GM12878 (cell line): Measurements from ENCODE around the gene TOX2. TPM values are rescaled to one million over a fixed set of nuclear protein-coding genes. Genes with fewer than 3 reads are reported as not detected.

Experiments
- ATAC-seq: fragments of 200-7000 bp; cut with Tn5 transposase; 3 replicates; pipeline ENCODE4 v1.9.1; 2020; ENCODE audit warnings: mild to moderate bottlenecking, moderate library complexity
- BruUV-seq: library from RNA; stranded (reverse); fragments of 400-500 nt; replicated peaks from 2 replicates; lab custom pipeline; 2021; lab: Mats Ljungman, UMichigan
- CTCF ChIA-PET: fragments of 300-600 bp; sonication (Branson Sonifier 250); formaldehyde crosslinking; extraction: SDS; loops from one replicate; lab custom pipeline; 2021; ENCODE audit warnings: inconsistent platforms; lab: Yijun Ruan, JAX
- POLR2A ChIA-PET: fragments of 350-600 bp; formaldehyde crosslinking; extraction: SDS; loops from one replicate; lab custom pipeline; 2021; ENCODE audit warnings: inconsistent platforms; lab: Charles Lee
- RAD21 ChIA-PET: fragments of 300-600 bp; sonication (Branson Sonifier 250); formaldehyde crosslinking; loops from one replicate; lab custom pipeline; 2023; ENCODE audit warnings: antibody characterized with exemption; ENCODE audit not compliant: unreplicated experiment; lab: Charles Lee
- SMC1A ChIA-PET: fragments of 300-600 bp; sonication (Branson Sonifier 250); formaldehyde crosslinking; loops from one replicate; lab custom pipeline; 2023; ENCODE audit not compliant: unreplicated experiment, uncharacterized antibody; lab: Charles Lee
- DNase-seq: peaks from one replicate; pipeline ENCODE4 v3.0.0-alpha.2; 2011; ENCODE audit warnings: low read depth, low spot score
- FAIRE-seq: peaks from 3 replicates; lab custom pipeline; 2011; peaks lifted over from hg19 to GRCh38; lab: Jason Lieb, UNC
- H2AFZ ChIP-seq: 2 replicates; pipeline ENCODE4 v1.6.0; 2011; ENCODE audit warnings: low read depth, low read length, control low read depth; ENCODE audit not compliant: control insufficient read depth
- H3K27ac ChIP-seq: 2 replicates; pipeline ENCODE4 v1.5.1; 2011; ENCODE audit warnings: control low read depth; ENCODE audit not compliant: control insufficient read depth, insufficient read depth
- H3K27me3 ChIP-seq, 2 experiments: replicated peaks in 1 of 2; 2 replicates each; pipeline versions ENCODE4 v1.6.0 to v1.6.1; 2011; ENCODE audit warnings: low read length in 1 of 2; ENCODE audit not compliant: control insufficient read depth in 2 of 2, insufficient read depth in 2 of 2
- H3K36me3 ChIP-seq, 2 experiments: 2 replicates each; pipeline ENCODE4 v1.5.1; 2011; ENCODE audit warnings: low read length in 1 of 2; ENCODE audit not compliant: control insufficient read depth in 2 of 2, insufficient read depth in 2 of 2
- H3K4me1 ChIP-seq: 2 replicates; pipeline ENCODE4 v1.6.1; 2011; ENCODE audit warnings: mild to moderate bottlenecking, low read length, moderate library complexity, mixed read lengths; ENCODE audit not compliant: control insufficient read depth, insufficient read depth
- H3K4me2 ChIP-seq: 2 replicates; pipeline ENCODE4 v1.6.0; 2011; ENCODE audit warnings: control low read depth; ENCODE audit not compliant: control insufficient read depth, insufficient read depth
- H3K4me3 ChIP-seq: fragments of 200-600 bp; sonication (generic); 2 replicates; pipeline ENCODE4 v1.5.1; 2016
- H3K79me2 ChIP-seq: 2 replicates; pipeline ENCODE4 v1.6.0; 2011; ENCODE audit warnings: low read length; ENCODE audit not compliant: control insufficient read depth, insufficient read depth
- H3K9ac ChIP-seq: 2 replicates; pipeline ENCODE4 v1.8.0; 2011; ENCODE audit warnings: low read length, control low read depth, mixed read lengths; ENCODE audit not compliant: control insufficient read depth, insufficient read depth
- H3K9me3 ChIP-seq: replicated peaks from 3 replicates; pipeline ENCODE4 v1.5.1; 2011; ENCODE audit warnings: mild to moderate bottlenecking, low read length; ENCODE audit not compliant: control insufficient read depth, insufficient read depth
- H4K20me1 ChIP-seq: 2 replicates; pipeline ENCODE4 v1.6.0; 2011; ENCODE audit not compliant: control insufficient read depth, insufficient read depth
- ATF7 ChIP-seq: fragments of 450-650 bp; IDR thresholded peaks from 2 replicates; pipeline ENCODE4 v1.6.1; 2016; ENCODE audit warnings: low read depth, mild to moderate bottlenecking
- EED ChIP-seq: sonication (generic); IDR thresholded peaks from 2 replicates; pipeline ENCODE4 v1.6.1; 2016; ENCODE audit warnings: antibody characterized with exemption, low read depth
- HCFC1 ChIP-seq: fragments of 150-350 bp; IDR thresholded peaks from 2 replicates; pipeline ENCODE4 v1.6.1; 2014; ENCODE audit warnings: low read length
- IKZF1 ChIP-seq: fragments of 450-650 bp; conservative IDR thresholded peaks from 2 replicates; pipeline ENCODE4 v1.6.1; 2017; ENCODE audit warnings: antibody characterized with exemption, mild to moderate bottlenecking
- KAT2A ChIP-seq: conservative IDR thresholded peaks from 2 replicates; pipeline ENCODE4 v1.6.1; 2011; ENCODE audit warnings: low read depth, low read length; ENCODE audit not compliant: control insufficient read depth
- MYC ChIP-seq: IDR thresholded peaks from 2 replicates; pipeline ENCODE4 v1.6.1; 2011; ENCODE audit warnings: mild to moderate bottlenecking, low read length, moderate library complexity, inconsistent platforms; ENCODE audit not compliant: insufficient read depth, insufficient replicate concordance, insufficient read length, severe bottlenecking
- PML ChIP-seq: IDR thresholded peaks from 2 replicates; pipeline ENCODE4 v1.6.1; 2012; ENCODE audit warnings: low read length, inconsistent platforms
- POLR2AphosphoS2 ChIP-seq: IDR thresholded peaks from 2 replicates; pipeline ENCODE4 v1.6.1; 2011; ENCODE audit warnings: low read depth, mild to moderate bottlenecking, low read length, improper control_type of control experiment, moderate library complexity
- RBBP5 ChIP-seq: fragments of 200-600 bp; sonication (generic); conservative IDR thresholded peaks from 2 replicates; pipeline ENCODE4 v1.6.1; 2016
- SMARCA5 ChIP-seq: fragments of 450-650 bp; IDR thresholded peaks from 2 replicates; pipeline ENCODE4 v1.6.1; 2017; ENCODE audit warnings: mild to moderate bottlenecking
- SREBF1 ChIP-seq: IDR thresholded peaks from 2 replicates; pipeline ENCODE4 v1.6.1; 2012; ENCODE audit warnings: mild to moderate bottlenecking, low read length
- TBL1XR1 ChIP-seq: IDR thresholded peaks from 2 replicates; pipeline ENCODE4 v1.6.1; 2012; ENCODE audit warnings: low read depth, low read length, improper control_type of control experiment
- TCF3 ChIP-seq: IDR thresholded peaks from 2 replicates; pipeline ENCODE4 v1.6.1; 2012; ENCODE audit warnings: low read depth, mild to moderate bottlenecking, low read length, borderline replicate concordance; ENCODE audit not compliant: insufficient read depth
- TCF7 ChIP-seq: IDR thresholded peaks from 2 replicates; pipeline ENCODE4 v1.6.1; 2014; ENCODE audit warnings: antibody characterized with exemption, borderline replicate concordance
- YY1 ChIP-seq: IDR thresholded peaks from 2 replicates; pipeline ENCODE4 v1.6.1; 2011; ENCODE audit warnings: low read depth, mild to moderate bottlenecking, low read length
- ZSCAN29 ChIP-seq: fragments of 450-650 bp; IDR thresholded peaks from 2 replicates; pipeline ENCODE4 v1.6.1; 2017; ENCODE audit warnings: mild to moderate bottlenecking, moderate library complexity
- ZZZ3 ChIP-seq: IDR thresholded peaks from 2 replicates; pipeline ENCODE4 v1.6.1; 2011; ENCODE audit warnings: low read depth; ENCODE audit not compliant: control insufficient read depth, insufficient read length
- WGBS: methylation state at CpG from one replicate; pipeline ENCODE4 v1.1.6; 2016; ENCODE audit warnings: low lambda C conversion rate; ENCODE audit not compliant: insufficient replicate concordance, insufficient coverage; ENCODE audit errors: missing lambda C conversion rate; 5-methylcytosine and 5-hydroxymethylcytosine counted together
- in situ Hi-C: fragments of 300-500 bp; cut with MboI; formaldehyde crosslinking; loops from 9 replicates; pipeline ENCODE4 v1.14.3; 2018; ENCODE audit warnings: mixed read lengths
- intact Hi-C: fragments of 100-400 bp; cut with micrococcal nuclease; formaldehyde crosslinking; loops from one replicate; pipeline ENCODE4 v1.14.2; 2022; ENCODE audit not compliant: unreplicated experiment
- polyA plus RNA-seq, 11 experiments: library from polyadenylated mRNA; depleted of rRNA in 4 of 11; unstranded in 6 of 11; stranded (reverse) in 5 of 11; fragments of >200 nt; fragmentation: Nextera tagmentation in 4 of 11; fragmentation: Illumina TruSeq in 1 of 11; extraction: Ambion mirVana in 4 of 11; extraction: Trizol in 1 of 11; gene quantifications; 1 replicate in 1 of 11; 2 replicates in 10 of 11; pipeline versions ENCODE4 v1.2.1 to v1.2.3, GENCODE V29; 2011 to 2016; ENCODE audit warnings: inconsistent platforms in 2 of 11, missing spikeins in 2 of 11, low read depth in 1 of 11
- total RNA-seq, 4 experiments: library from RNA; depleted of rRNA in 3 of 4; stranded (reverse); fragments of >200 nt in 3 of 4; fragmentation: Illumina TruSeq in 1 of 4; extraction: Trizol in 1 of 4; gene quantifications; 2 replicates each; pipeline versions ENCODE4 v1.2.1 to v1.2.3, GENCODE V29; 2013 to 2021
- TF ChIP-seq, protein P1 (sequence below): IDR thresholded peaks from 2 replicates; pipeline ENCODE4 v1.6.1; 2012; ENCODE audit warnings: low read depth, low read length, improper control_type of control experiment
- TF ChIP-seq, protein P2 (sequence below): IDR thresholded peaks from 2 replicates; pipeline ENCODE4 v1.6.1; 2012; ENCODE audit warnings: improper control_type of control experiment, low read depth, low read length; ENCODE audit not compliant: insufficient replicate concordance

Gene TOX2
- total and polyA plus RNA-seq, 10 of the 15 experiments (the other 5 are each of a cell fraction or from before 2014, with no cell fraction given): 2.6 to 40.5 (median 7.9) TPM

DNA sequence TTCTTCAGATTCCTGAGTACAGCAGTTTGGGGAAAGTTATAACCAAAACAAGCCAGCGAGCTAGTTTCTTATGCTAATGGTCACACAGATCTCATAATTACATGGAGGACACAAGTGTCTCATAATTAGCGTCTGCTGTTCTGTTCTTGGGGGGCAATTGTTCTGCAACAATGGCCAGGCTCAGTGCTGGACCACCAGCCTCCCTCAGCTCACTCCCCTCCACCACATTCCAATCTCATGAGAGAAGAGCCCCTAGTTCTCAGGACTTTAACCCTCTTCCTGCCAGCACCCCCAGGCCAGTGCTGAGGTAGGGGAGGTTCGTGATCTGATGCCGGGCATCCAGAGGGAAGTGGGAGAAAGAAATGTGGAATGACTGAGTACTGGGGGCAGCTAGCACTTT is 20.2 kb upstream of the TOX2 start (continued):
- TF ChIP-seq MYC: no peak

DNA sequence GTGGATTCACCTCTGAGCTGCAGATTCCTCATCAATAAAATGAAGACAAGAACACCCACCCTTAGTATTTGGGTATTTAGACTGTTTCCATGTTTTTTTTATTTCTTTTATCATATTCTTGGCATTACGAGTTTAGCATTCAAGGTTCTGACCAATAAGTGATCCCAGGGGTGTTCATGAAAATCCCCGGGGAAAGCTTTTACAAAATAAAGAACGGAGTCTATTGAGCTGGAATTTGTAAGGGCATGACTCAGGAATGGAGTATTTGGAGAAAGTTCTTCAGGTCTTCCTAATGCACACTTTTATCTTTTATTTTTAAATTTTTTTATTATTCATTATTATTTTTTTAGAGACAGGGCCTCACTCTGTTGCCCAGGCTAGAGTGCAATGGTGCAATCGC is 19.4 kb upstream of the TOX2 start:
- SMC1A ChIA-PET: no interaction called here
- no peak for ATAC-seq
- no peaks in the 10 kb centered on the region for H3K79me2 ChIP-seq
- H3K27me3 ChIP-seq: no peaks in the 10 kb centered on the region
- no peaks in the 10 kb centered on the region for H3K4me1 ChIP-seq
- intact Hi-C loops (no loop called here), in situ Hi-C loops (no loop called here)
- 20% methylated on average over 4 of the region's 4 CpGs for WGBS
- no peak for DNase-seq
- H3K9me3 ChIP-seq: peaks cover 2% of the 10 kb centered on the region; the same call in 2 of the 3 replicates
- FAIRE-seq: no peak
- H3K27ac ChIP-seq: no peak overlapping the region
- H2AFZ ChIP-seq: no peak overlapping the region
- TF ChIP-seq HCFC1 (no peak), YY1 (no peak), TCF7 (no peak), RBBP5 (no peak), PML (no peak), ZZZ3 (no peak), ZSCAN29 (no peak), SMARCA5 (no peak), POLR2AphosphoS2 (no peak), SREBF1 (no peak), IKZF1 (no peak), ATF7 (no peak), KAT2A (no peak), EED (no peak), TCF3 (no peak), TBL1XR1 (no peak)
- TF ChIP-seq, protein P1, sequence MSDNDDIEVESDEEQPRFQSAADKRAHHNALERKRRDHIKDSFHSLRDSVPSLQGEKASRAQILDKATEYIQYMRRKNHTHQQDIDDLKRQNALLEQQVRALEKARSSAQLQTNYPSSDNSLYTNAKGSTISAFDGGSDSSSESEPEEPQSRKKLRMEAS: no peak
- TF ChIP-seq, protein P2, sequence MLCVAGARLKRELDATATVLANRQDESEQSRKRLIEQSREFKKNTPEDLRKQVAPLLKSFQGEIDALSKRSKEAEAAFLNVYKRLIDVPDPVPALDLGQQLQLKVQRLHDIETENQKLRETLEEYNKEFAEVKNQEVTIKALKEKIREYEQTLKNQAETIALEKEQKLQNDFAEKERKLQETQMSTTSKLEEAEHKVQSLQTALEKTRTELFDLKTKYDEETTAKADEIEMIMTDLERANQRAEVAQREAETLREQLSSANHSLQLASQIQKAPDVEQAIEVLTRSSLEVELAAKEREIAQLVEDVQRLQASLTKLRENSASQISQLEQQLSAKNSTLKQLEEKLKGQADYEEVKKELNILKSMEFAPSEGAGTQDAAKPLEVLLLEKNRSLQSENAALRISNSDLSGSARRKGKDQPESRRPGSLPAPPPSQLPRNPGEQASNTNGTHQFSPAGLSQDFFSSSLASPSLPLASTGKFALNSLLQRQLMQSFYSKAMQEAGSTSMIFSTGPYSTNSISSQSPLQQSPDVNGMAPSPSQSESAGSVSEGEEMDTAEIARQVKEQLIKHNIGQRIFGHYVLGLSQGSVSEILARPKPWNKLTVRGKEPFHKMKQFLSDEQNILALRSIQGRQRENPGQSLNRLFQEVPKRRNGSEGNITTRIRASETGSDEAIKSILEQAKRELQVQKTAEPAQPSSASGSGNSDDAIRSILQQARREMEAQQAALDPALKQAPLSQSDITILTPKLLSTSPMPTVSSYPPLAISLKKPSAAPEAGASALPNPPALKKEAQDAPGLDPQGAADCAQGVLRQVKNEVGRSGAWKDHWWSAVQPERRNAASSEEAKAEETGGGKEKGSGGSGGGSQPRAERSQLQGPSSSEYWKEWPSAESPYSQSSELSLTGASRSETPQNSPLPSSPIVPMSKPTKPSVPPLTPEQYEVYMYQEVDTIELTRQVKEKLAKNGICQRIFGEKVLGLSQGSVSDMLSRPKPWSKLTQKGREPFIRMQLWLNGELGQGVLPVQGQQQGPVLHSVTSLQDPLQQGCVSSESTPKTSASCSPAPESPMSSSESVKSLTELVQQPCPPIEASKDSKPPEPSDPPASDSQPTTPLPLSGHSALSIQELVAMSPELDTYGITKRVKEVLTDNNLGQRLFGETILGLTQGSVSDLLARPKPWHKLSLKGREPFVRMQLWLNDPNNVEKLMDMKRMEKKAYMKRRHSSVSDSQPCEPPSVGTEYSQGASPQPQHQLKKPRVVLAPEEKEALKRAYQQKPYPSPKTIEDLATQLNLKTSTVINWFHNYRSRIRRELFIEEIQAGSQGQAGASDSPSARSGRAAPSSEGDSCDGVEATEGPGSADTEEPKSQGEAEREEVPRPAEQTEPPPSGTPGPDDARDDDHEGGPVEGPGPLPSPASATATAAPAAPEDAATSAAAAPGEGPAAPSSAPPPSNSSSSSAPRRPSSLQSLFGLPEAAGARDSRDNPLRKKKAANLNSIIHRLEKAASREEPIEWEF: no peak
- H3K4me2 ChIP-seq: no peak overlapping the region
- H3K36me3 ChIP-seq: no peaks in the 10 kb centered on the region
- no peak overlapping the region for H3K9ac ChIP-seq
- CTCF ChIA-PET: interaction anchor here (0.7 kb wide), 1 partner anchor 15 kb away, joined by 3 read pairs; no protein-coding TSS in a partner anchor
- H3K4me3 ChIP-seq: no peak overlapping the region
- no peaks in the 10 kb centered on the region for H4K20me1 ChIP-seq
- BruUV-seq: no TSS peak
- RAD21 ChIA-PET: no interaction called here
- POLR2A ChIA-PET: interaction anchor here (0.5 to 0.6 kb wide), 2 partner anchors 30 to 38 kb away, joined by 3 to 7 read pairs; no protein-coding TSS in a partner anchor
